Tibial nerve (tissue), 4 donors: ENCODE data around the gene CSF3. TPM values are rescaled to one million over a fixed set of nuclear protein-coding genes. Genes with fewer than 3 reads are reported as not detected.
A peak's percentile ranks its signal among the peaks of the same experiment; 100 is the strongest.

Source experiments
- DNase-seq, 2 donors: peaks; one replicate each; pipeline ENCODE4 v3.0.0-alpha.2; 2019; ENCODE audit warnings: low spot score in 2 of 2
- H3K27ac ChIP-seq, 4 donors: fragments of 200-600 bp; sonication (generic) in 3 of 4; one replicate each; pipeline ENCODE4 v1.5.1; 2017 to 2019; ENCODE audit warnings: mild to moderate bottlenecking in 1 of 4
- H3K27me3 ChIP-seq, 2 donors: fragments of 200-600 bp; sonication (generic) in 1 of 2; one replicate each; pipeline versions ENCODE4 v1.5.1 to v1.6.0; 2017 to 2019
- H3K36me3 ChIP-seq, 3 donors: fragments of 200-600 bp; sonication (generic); one replicate each; pipeline ENCODE4 v1.5.1; 2018 to 2019
- H3K4me1 ChIP-seq, 4 donors: fragments of 200-600 bp; sonication (generic) in 3 of 4; one replicate each; pipeline ENCODE4 v1.5.1; 2017 to 2019
- H3K4me3 ChIP-seq, 4 donors: fragments of 200-600 bp; sonication (generic) in 3 of 4; one replicate each; pipeline ENCODE4 v1.5.1; 2017 to 2019; ENCODE audit warnings: mild to moderate bottlenecking in 1 of 4, moderate library complexity in 1 of 4
- H3K9me3 ChIP-seq, 4 donors: fragments of 200-600 bp; sonication (generic) in 3 of 4; one replicate each; pipeline ENCODE4 v1.5.1; 2017 to 2019
- CTCF ChIP-seq, 5 experiments: fragments of 200-600 bp in 3 of 5; fragments of 450-650 bp in 2 of 5; sonication (generic) in 3 of 5; IDR thresholded peaks; one replicate each; pipeline ENCODE4 v1.5.1; 2016 to 2019; ENCODE audit warnings: antibody characterized with exemption in 5 of 5, mild to moderate bottlenecking in 3 of 5, moderate library complexity in 2 of 5
- EP300 ChIP-seq, 2 donors: sonication (generic); formaldehyde crosslinking; IDR thresholded peaks; one replicate each; pipeline ENCODE4 v1.6.1; 2017; ENCODE audit warnings: antibody characterized with exemption in 2 of 2, mild to moderate bottlenecking in 1 of 2
- POLR2A ChIP-seq, 2 donors: fragments of 450-650 bp; IDR thresholded peaks; one replicate each; pipeline ENCODE4 v1.6.1; 2017; ENCODE audit warnings: antibody characterized with exemption in 2 of 2, mild to moderate bottlenecking in 2 of 2, moderate library complexity in 2 of 2
- WGBS, 2 donors: methylation state at CpG; one replicate each; pipeline ENCODE4 v1.1.5; 2018; 5-methylcytosine and 5-hydroxymethylcytosine counted together
- small RNA-seq: library from RNA; depleted of rRNA; stranded (forward); fragments of <200 nt; gene quantifications from one replicate; pipeline ENCODE3, GENCODE V24; 2016
- total RNA-seq, 4 donors: library from RNA; depleted of rRNA; stranded (reverse); fragments of >200 nt; gene quantifications; one replicate each; pipeline ENCODE4 v1.1.0, GENCODE V29; 2016

The CSF3 gene
- total RNA-seq, 4 donors from 2014 or later: 0.59 to 2.1 TPM; not detected in 2

- Histone ChIP-seq H3K4me3 (peak overlapping the region; percentile 82 to 100 (median 92)), H3K4me1 (peaks cover 0 to 67% (median 48%) of the 10 kb centered on the region in 4 donors), H3K9me3 (no peaks in the 10 kb centered on the region), H3K27me3 (no peaks in the 10 kb centered on the region), H3K27ac (peak overlapping the region; percentile 94 to 98 (median 96)), H3K36me3 (peaks cover 0 to 3% (median 0%) of the 10 kb centered on the region in 3 donors)
- TF ChIP-seq CTCF (IDR thresholded peaks at IDR 0.05): no peak
- peak in 1 of 2 donors; percentile 55 for TF ChIP-seq EP300 (IDR thresholded peaks at IDR 0.05)
- no peak for TF ChIP-seq POLR2A (IDR thresholded peaks at IDR 0.05)
- no peak for DNase-seq
- 7 to 12% methylated on average over 9 to 10 of the region's 10 CpGs for WGBS, 2 donors
These were observed 48.8 kb downstream of the CSF3 start for GRCh38 chr17:40063901-40064531.

GRCh38 chr17:40064971-40065768, 49.9 kb downstream of the CSF3 start:
- TF ChIP-seq CTCF (IDR thresholded peaks at IDR 0.05) (no peak), EP300 (IDR thresholded peaks at IDR 0.05) (no peak), POLR2A (IDR thresholded peaks at IDR 0.05) (no peak)
- no peaks in the 10 kb centered on the region for H3K27me3 ChIP-seq
- peaks cover 0 to 73% (median 59%) of the 10 kb centered on the region in 4 donors for H3K4me1 ChIP-seq
- no peak for DNase-seq
- no peaks in the 10 kb centered on the region for H3K9me3 ChIP-seq
- WGBS, 2 donors: 6 to 13% methylated on average over 10 of the region's 10 CpGs
- peak overlapping the region; percentile 94 to 98 (median 96) for H3K27ac ChIP-seq
- peaks cover 0 to 3% (median 0%) of the 10 kb centered on the region in 3 donors for H3K36me3 ChIP-seq
- peak overlapping the region; percentile 82 to 100 (median 92) for H3K4me3 ChIP-seq

- WGBS, 2 donors: 23 to 44% methylated on average over 7 to 11 of the region's 11 CpGs
- Histone ChIP-seq H3K4me3 (peak overlapping the region in 3 of 4 donors; percentile 82 to 100 (median 98)), H3K4me1 (peaks cover 0 to 81% (median 67%) of the 10 kb centered on the region in 4 donors), H3K36me3 (peaks cover 0 to 3% (median 0%) of the 10 kb centered on the region in 3 donors), H3K27ac (peak overlapping the region; percentile 94 to 98 (median 96)), H3K27me3 (no peaks in the 10 kb centered on the region), H3K9me3 (no peaks in the 10 kb centered on the region)
- TF ChIP-seq POLR2A (IDR thresholded peaks at IDR 0.05) (no peak), CTCF (IDR thresholded peaks at IDR 0.05) (no peak), EP300 (IDR thresholded peaks at IDR 0.05) (no peak)
- peak in 1 of 2 donors; percentile 11 for DNase-seq
These were observed 50.7 kb downstream of the CSF3 start for GRCh38 chr17:40065769-40066510.

Small RNAs within 50 kb of the gene (small RNA-seq; reads per million reads assigned to genes)
- 896 reads per million, percentile 98 among the genes with 10 or more reads in this experiment for gene SNORD124

Other genes with a start within 250 kb of the CSF3 start
- 1 to 10 TPM in 2 of 4 donors, under 1 TPM in 2; 0.30 to 1.9 (median 1.0) TPM for gene IKZF3, start 151.1 kb upstream of the CSF3 start, total RNA-seq
- gene ZPBP2, start 147.2 kb upstream of the CSF3 start, total RNA-seq: not detected
- gene GSDMB, start 96.8 kb upstream of the CSF3 start, total RNA-seq: 10 to 100 TPM in 3 of 4 donors, 1 to 10 TPM in 1; 8.1 to 21.2 (median 16.8) TPM
- gene ORMDL3, start 87.8 kb upstream of the CSF3 start, total RNA-seq: 10 to 100 TPM; 45.7 to 88.2 (median 72.3) TPM
- not detected for gene LRRC3C, start 87.7 kb upstream of the CSF3 start, total RNA-seq
- under 1 TPM in 1 of 4 donors, not detected in 3; 0.20 TPM for gene GSDMA, start 52.4 kb upstream of the CSF3 start, total RNA-seq
- 100 to 1,000 TPM in 1 of 4 donors, 10 to 100 TPM in 3; 64.7 to 109 (median 72.1) TPM for gene PSMD3, start 34.6 kb upstream of the CSF3 start, total RNA-seq
- 100 to 1,000 TPM in 2 of 4 donors, 10 to 100 TPM in 2; 55.1 to 146 (median 84.6) TPM for gene MED24, start 39.0 kb downstream of the CSF3 start, total RNA-seq
- gene THRA, start 47.5 kb downstream of the CSF3 start, total RNA-seq: 10 to 100 TPM; 65.4 to 86.1 (median 78.4) TPM
- 10 to 100 TPM; 16.8 to 48.2 (median 21.0) TPM for gene NR1D1, start 85.1 kb downstream of the CSF3 start, total RNA-seq
- gene MSL1, start 106.5 kb downstream of the CSF3 start, total RNA-seq: 100 to 1,000 TPM in 3 of 4 donors, 10 to 100 TPM in 1; 78.0 to 113 (median 107) TPM
- 100 to 1,000 TPM in 1 of 4 donors, 10 to 100 TPM in 3; 85.2 to 122 (median 93.4) TPM for gene CASC3, start 125.1 kb downstream of the CSF3 start, total RNA-seq
- 10 to 100 TPM in 1 of 4 donors, 1 to 10 TPM in 3; 4.8 to 30.0 (median 6.9) TPM for gene RAPGEFL1, start 162.0 kb downstream of the CSF3 start, total RNA-seq
- 10 to 100 TPM in 2 of 4 donors, 1 to 10 TPM in 2; 7.7 to 11.1 (median 9.5) TPM for gene WIPF2, start 203.9 kb downstream of the CSF3 start, total RNA-seq